SK-N-SH (cell line): ENCODE results near the gene ROBO3. TPM values are rescaled to one million over a fixed set of nuclear protein-coding genes. Genes with fewer than 3 reads are reported as not detected.

Experiments
- CTCF ChIA-PET: fragments of 300-600, 350-600 bp; formaldehyde crosslinking; extraction: SDS; loops from one replicate; lab custom pipeline; 2021; lab: Yijun Ruan, JAX
- POLR2A ChIA-PET: fragments of 350-600 bp; sonication (Branson Sonifier 250); formaldehyde crosslinking; extraction: SDS; loops from one replicate; lab custom pipeline; 2020; ENCODE audit warnings: antibody characterized with exemption, inconsistent platforms; lab: Yijun Ruan, JAX
- DNase-seq: peaks from one replicate; pipeline ENCODE4 v3.0.0; 2012
- H2AFZ ChIP-seq: fragments of 200-600 bp; sonication (generic); 2 replicates; pipeline ENCODE4 v1.8.1; 2016; ENCODE audit warnings: antibody characterized with exemption, mild to moderate bottlenecking, low read depth
- H3F3A ChIP-seq: fragments of 200-600 bp; sonication (generic); replicated peaks from 2 replicates; pipeline ENCODE3; 2016; ENCODE audit warnings: antibody characterized with exemption, mild to moderate bottlenecking; ENCODE audit not compliant: insufficient read depth
- H3K27ac ChIP-seq, 2 experiments: fragments of 200-500 bp in 1 of 2; fragments of 200-600 bp in 1 of 2; sonication (Bioruptor generic) in 1 of 2; sonication (generic), shearing (Covaris generic) in 1 of 2; 2 replicates each; pipeline versions ENCODE4 v1.5.1 to v1.6.1; 2014 to 2016; ENCODE audit warnings: low read depth in 2 of 2, inconsistent platforms in 1 of 2, low read length in 1 of 2, mild to moderate bottlenecking in 1 of 2, mixed read lengths in 1 of 2
- H3K27me3 ChIP-seq: fragments of 200-600 bp; sonication (generic), shearing (Covaris generic); 2 replicates; pipeline ENCODE4 v1.6.1; 2016; ENCODE audit warnings: mixed run types; ENCODE audit not compliant: insufficient read depth
- H3K36me3 ChIP-seq, 2 experiments: fragments of 200-500 bp in 1 of 2; fragments of 200-600 bp in 1 of 2; sonication (Bioruptor generic) in 1 of 2; sonication (generic) in 1 of 2; replicated peaks in 1 of 2; 2 replicates each; pipeline versions ENCODE3 to v1.5.1; 2014 to 2016; ENCODE audit warnings: low read length in 1 of 2, mild to moderate bottlenecking in 1 of 2; ENCODE audit not compliant: insufficient read depth in 2 of 2, control insufficient read depth in 1 of 2
- H3K4me1 ChIP-seq, 2 experiments: fragments of 200-500 bp in 1 of 2; fragments of 200-600 bp in 1 of 2; sonication (Bioruptor generic) in 1 of 2; sonication (generic), shearing (Covaris generic) in 1 of 2; 2 replicates each; pipeline versions ENCODE4 v1.5.1 to v1.6.1; 2014 to 2016; ENCODE audit warnings: low read depth in 1 of 2, low read length in 1 of 2, mixed run types in 1 of 2; ENCODE audit not compliant: insufficient read depth in 2 of 2, control insufficient read depth in 1 of 2
- H3K4me2 ChIP-seq: fragments of 200-600 bp; sonication (generic), shearing (Covaris generic); 2 replicates; pipeline ENCODE4 v1.6.1; 2017; ENCODE audit warnings: mixed run types
- H3K4me3 ChIP-seq, 2 experiments: fragments of 200-500 bp in 1 of 2; fragments of 200-600 bp in 1 of 2; sonication (Bioruptor generic) in 1 of 2; sonication (generic), shearing (Covaris generic) in 1 of 2; 2 replicates each; pipeline versions ENCODE4 v1.5.1 to v1.8.1; 2014 to 2016; ENCODE audit warnings: low read depth in 2 of 2, inconsistent platforms in 1 of 2, low read length in 1 of 2, mild to moderate bottlenecking in 1 of 2, mixed read lengths in 1 of 2, moderate library complexity in 1 of 2
- H3K79me2 ChIP-seq: fragments of 200-600 bp; sonication (generic); 2 replicates; pipeline ENCODE4 v1.8.1; 2017; ENCODE audit warnings: mild to moderate bottlenecking; ENCODE audit not compliant: insufficient read depth
- H3K9ac ChIP-seq: fragments of 200-600 bp; sonication (generic); 2 replicates; pipeline ENCODE4 v1.6.1; 2017; ENCODE audit warnings: mixed run types
- H3K9me2 ChIP-seq: fragments of 200-600 bp; sonication (generic); 2 replicates; pipeline ENCODE4 v1.6.1; 2017; ENCODE audit warnings: mixed run types
- H3K9me3 ChIP-seq: fragments of 200-600 bp; sonication (generic); 2 replicates; pipeline ENCODE4 v1.6.1; 2017; ENCODE audit warnings: mixed run types, mild to moderate bottlenecking, moderate library complexity
- H4K20me1 ChIP-seq: fragments of 200-600 bp; sonication (generic); 2 replicates; pipeline ENCODE4 v1.6.1; 2017; ENCODE audit warnings: mild to moderate bottlenecking, mixed run types; ENCODE audit not compliant: insufficient read depth
- CHD2 ChIP-seq: fragments of 150-350 bp; IDR thresholded peaks from 2 replicates; pipeline ENCODE4 v1.6.1; 2018; ENCODE audit warnings: low read length; ENCODE audit not compliant: partially characterized antibody
- EZH2phosphoT487 ChIP-seq: fragments of 200-600 bp; sonication (generic); IDR thresholded peaks from 2 replicates; pipeline ENCODE4 v1.6.1; 2017; ENCODE audit warnings: low read depth, mixed run types, mild to moderate bottlenecking, antibody characterized with exemption, moderate library complexity, borderline replicate concordance
- GABPA ChIP-seq: IDR thresholded peaks from 2 replicates; pipeline ENCODE4 v1.4.0; 2012; ENCODE audit warnings: low read depth, mild to moderate bottlenecking
- MAX ChIP-seq: IDR thresholded peaks from 2 replicates; pipeline ENCODE4 v1.4.0; 2012; ENCODE audit warnings: low read depth
- MEF2A ChIP-seq: IDR thresholded peaks from 2 replicates; pipeline ENCODE4 v1.4.0; 2012; ENCODE audit warnings: low read depth, borderline replicate concordance
- MXI1 ChIP-seq: IDR thresholded peaks from 2 replicates; pipeline ENCODE4 v1.6.1; 2012; ENCODE audit warnings: mild to moderate bottlenecking, low read depth, low read length, improper control_type of control experiment
- NFIC ChIP-seq: IDR thresholded peaks from 2 replicates; pipeline ENCODE4 v1.4.0; 2012; ENCODE audit warnings: borderline replicate concordance
- NRF1 ChIP-seq: IDR thresholded peaks from 2 replicates; pipeline ENCODE4 v1.6.1; 2012; ENCODE audit warnings: low read depth, mild to moderate bottlenecking, low read length
- PBX3 ChIP-seq: IDR thresholded peaks from 2 replicates; pipeline ENCODE4; 2012
- POLR2AphosphoS5 ChIP-seq: IDR thresholded peaks from 2 replicates; pipeline ENCODE4 v1.6.1; 2012; ENCODE audit warnings: low read depth, low read length
- RAD21 ChIP-seq: IDR thresholded peaks from 2 replicates; pipeline ENCODE4 v1.6.1; 2012; ENCODE audit warnings: mild to moderate bottlenecking, low read length
- SIN3A ChIP-seq: IDR thresholded peaks from 2 replicates; pipeline ENCODE4 v1.6.1; 2012; ENCODE audit warnings: low read depth, mild to moderate bottlenecking, low read length, moderate library complexity, borderline replicate concordance
- SMC3 ChIP-seq: IDR thresholded peaks from 2 replicates; pipeline ENCODE4 v1.6.1; 2012; ENCODE audit warnings: low read depth, low read length, improper control_type of control experiment
- TAF1 ChIP-seq: IDR thresholded peaks from 2 replicates; pipeline ENCODE4 v1.6.1; 2012; ENCODE audit warnings: low read depth, mild to moderate bottlenecking, low read length, moderate library complexity, borderline replicate concordance
- TCF12 ChIP-seq: IDR thresholded peaks from 2 replicates; pipeline ENCODE4 v1.4.0; 2012
- TEAD4 ChIP-seq: IDR thresholded peaks from 2 replicates; pipeline ENCODE4 v1.4.0; 2012; ENCODE audit warnings: mild to moderate bottlenecking, borderline replicate concordance; ENCODE audit not compliant: insufficient read depth
- YY1 ChIP-seq: IDR thresholded peaks from 2 replicates; pipeline ENCODE4 v1.4.0; 2012; ENCODE audit warnings: low read depth, mild to moderate bottlenecking
- ZBTB33 ChIP-seq: IDR thresholded peaks from 2 replicates; pipeline ENCODE4 v1.4.0; 2012; ENCODE audit warnings: low read depth, borderline replicate concordance
- WGBS: methylation state at CpG from one replicate; pipeline ENCODE4 v1.1.6; 2017; ENCODE audit warnings: low lambda C conversion rate; 5-methylcytosine and 5-hydroxymethylcytosine counted together
- polyA plus RNA-seq, 3 experiments: library from polyadenylated mRNA; depleted of rRNA; stranded (reverse); fragments of >200 nt; gene quantifications; 2 replicates each; pipeline ENCODE4 v1.2.3, GENCODE V29; 2012
- TF ChIP-seq, protein P1 (sequence below): fragments of 200-600 bp; sonication (generic); IDR thresholded peaks from 2 replicates; pipeline ENCODE4 v1.6.1; 2017; ENCODE audit warnings: antibody characterized with exemption, mild to moderate bottlenecking, moderate library complexity
- TF ChIP-seq, protein P2 (sequence below): IDR thresholded peaks from 2 replicates; pipeline ENCODE4 v1.4.0; 2012; ENCODE audit warnings: low read depth, borderline replicate concordance

The ROBO3 gene
- polyA plus RNA-seq, 1 of the 3 experiments (the other 2 are of a cell fraction): 59.8 TPM

- no peaks in the 10 kb centered on the region for H3K9me3 ChIP-seq
- TF ChIP-seq RAD21: no peak
- TF ChIP-seq YY1: no peak
- TF ChIP-seq SIN3A: no peak
- TF ChIP-seq PBX3: no peak
- TF ChIP-seq MEF2A: no peak
- no peak for TF ChIP-seq TEAD4
- TF ChIP-seq POLR2AphosphoS5: no peak
- TF ChIP-seq MXI1: no peak
- TF ChIP-seq CHD2: no peak
- TF ChIP-seq, protein P1, sequence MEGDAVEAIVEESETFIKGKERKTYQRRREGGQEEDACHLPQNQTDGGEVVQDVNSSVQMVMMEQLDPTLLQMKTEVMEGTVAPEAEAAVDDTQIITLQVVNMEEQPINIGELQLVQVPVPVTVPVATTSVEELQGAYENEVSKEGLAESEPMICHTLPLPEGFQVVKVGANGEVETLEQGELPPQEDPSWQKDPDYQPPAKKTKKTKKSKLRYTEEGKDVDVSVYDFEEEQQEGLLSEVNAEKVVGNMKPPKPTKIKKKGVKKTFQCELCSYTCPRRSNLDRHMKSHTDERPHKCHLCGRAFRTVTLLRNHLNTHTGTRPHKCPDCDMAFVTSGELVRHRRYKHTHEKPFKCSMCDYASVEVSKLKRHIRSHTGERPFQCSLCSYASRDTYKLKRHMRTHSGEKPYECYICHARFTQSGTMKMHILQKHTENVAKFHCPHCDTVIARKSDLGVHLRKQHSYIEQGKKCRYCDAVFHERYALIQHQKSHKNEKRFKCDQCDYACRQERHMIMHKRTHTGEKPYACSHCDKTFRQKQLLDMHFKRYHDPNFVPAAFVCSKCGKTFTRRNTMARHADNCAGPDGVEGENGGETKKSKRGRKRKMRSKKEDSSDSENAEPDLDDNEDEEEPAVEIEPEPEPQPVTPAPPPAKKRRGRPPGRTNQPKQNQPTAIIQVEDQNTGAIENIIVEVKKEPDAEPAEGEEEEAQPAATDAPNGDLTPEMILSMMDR: no peak
- TF ChIP-seq EZH2phosphoT487: no peak
- 94% methylated on average over 4 of the region's 5 CpGs for WGBS
- CTCF ChIA-PET: interaction anchor here (0.9 to 1.2 kb wide), 2 partner anchors 23 to 83 kb away, joined by 3 read pairs; partner anchors contain the start of gene ROBO4
- H3F3A ChIP-seq: peaks cover 1% of the 10 kb centered on the region
- peak overlapping the region; percentile 65; the same call in 1 of the 2 replicates for H3K4me2 ChIP-seq
- no peak overlapping the region for H3K27ac ChIP-seq
- no peak overlapping the region; a peak in 1 of 4 replicates for H3K4me3 ChIP-seq
- no peaks in the 10 kb centered on the region for H3K27me3 ChIP-seq
- peak; percentile 43 for DNase-seq
- H3K9ac ChIP-seq: no peak overlapping the region
- peaks cover 0 to 3% of the 10 kb centered on the region in 2 experiments; a peak in 1 of 4 replicates for H3K4me1 ChIP-seq
- H3K9me2 ChIP-seq: no peaks in the 10 kb centered on the region
- no peaks in the 10 kb centered on the region for H3K79me2 ChIP-seq
- no peaks in the 10 kb centered on the region for H4K20me1 ChIP-seq
- POLR2A ChIA-PET: interaction anchor here (0.6 to 1.5 kb wide), 4 partner anchors 29 to 647 kb away, joined by 3 to 8 read pairs (median 4); no protein-coding TSS in a partner anchor
- peak overlapping the region; percentile 88; the same call in 1 of the 2 replicates for H2AFZ ChIP-seq
- H3K36me3 ChIP-seq: no peaks in the 10 kb centered on the region
Measured at GRCh38 chr11:124920356-124920755, 55.1 kb downstream of the ROBO3 start.

GRCh38 chr11:124920870-124921609 is 55.8 kb downstream of the ROBO3 start:
- H3K79me2 ChIP-seq: no peaks in the 10 kb centered on the region
- POLR2A ChIA-PET: interaction anchor here (0.6 to 1.5 kb wide), 2 partner anchors 30 to 45 kb away, joined by 3 to 8 read pairs; no protein-coding TSS in a partner anchor
- peak overlapping the region; percentile 65 for H3K4me2 ChIP-seq
- DNase-seq: peak; percentile 94
- H3K4me1 ChIP-seq: peaks cover 0 to 3% of the 10 kb centered on the region in 2 experiments; a peak in 1 of 4 replicates
- CTCF ChIA-PET: interaction anchor here (0.5 to 1.2 kb wide), 4 partner anchors 15 to 150 kb away, joined by 3 to 4 read pairs (median 3); partner anchors contain the start of gene HEPACAM
- H3K9me3 ChIP-seq: no peaks in the 10 kb centered on the region
- no peaks in the 10 kb centered on the region for H3K27me3 ChIP-seq
- peak overlapping the region; percentile 88 for H2AFZ ChIP-seq
- H3K36me3 ChIP-seq: no peaks in the 10 kb centered on the region
- WGBS: 20% methylated on average over 10 of the region's 82 CpGs
- no peaks in the 10 kb centered on the region for H3F3A ChIP-seq
- no peak overlapping the region for H3K9ac ChIP-seq
- peak overlapping the region; percentile 26 to 42; a peak in 3 of 4 replicates for H3K4me3 ChIP-seq
- no peaks in the 10 kb centered on the region for H3K9me2 ChIP-seq
- no peak overlapping the region for H3K27ac ChIP-seq
- no peaks in the 10 kb centered on the region for H4K20me1 ChIP-seq
- no peak for TF ChIP-seq SMC3
- no peak for TF ChIP-seq YY1
- 0 out of 2 replicates have a peak, but pooled peaks have one; percentile 20 for TF ChIP-seq MXI1
- no peak for TF ChIP-seq EZH2phosphoT487
- TF ChIP-seq NFIC: no peak
- TF ChIP-seq ZBTB33: no peak
- peak; percentile 49 for TF ChIP-seq GABPA
- TF ChIP-seq, protein P2, sequence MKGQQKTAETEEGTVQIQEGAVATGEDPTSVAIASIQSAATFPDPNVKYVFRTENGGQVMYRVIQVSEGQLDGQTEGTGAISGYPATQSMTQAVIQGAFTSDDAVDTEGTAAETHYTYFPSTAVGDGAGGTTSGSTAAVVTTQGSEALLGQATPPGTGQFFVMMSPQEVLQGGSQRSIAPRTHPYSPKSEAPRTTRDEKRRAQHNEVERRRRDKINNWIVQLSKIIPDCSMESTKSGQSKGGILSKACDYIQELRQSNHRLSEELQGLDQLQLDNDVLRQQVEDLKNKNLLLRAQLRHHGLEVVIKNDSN: no peak
- TF ChIP-seq TCF12: no peak
- no peak for TF ChIP-seq MEF2A
- 0 out of 2 replicates have a peak, but pooled peaks have one; percentile 13 for TF ChIP-seq TAF1
- TF ChIP-seq NRF1: peak; percentile 8; the same call in 1 of the 2 replicates
- peak; percentile 59; the same call in 1 of the 2 replicates for TF ChIP-seq MAX
